ENCODE data around the gene KIF26A. TPM values are rescaled to one million over a fixed set of nuclear protein-coding genes. Genes with fewer than 3 reads are reported as not detected.

Gene KIF26A
- total and polyA plus RNA-seq, 8 donors = 3.6 to 13.2 (median 7.1) TPM

GRCh38 chr14:104175041-104175440, 36.7 kb downstream of the KIF26A start:
- Histone ChIP-seq H3K27ac (no peak overlapping the region), H3K4me3 (no peak overlapping the region), H3K4me1 (no peaks in the 10 kb centered on the region), H3K36me3 (peaks cover 0 to 18% (median 0%) of the 10 kb centered on the region in 3 donors), H3K9me3 (no peaks in the 10 kb centered on the region), H3K27me3 (no peaks in the 10 kb centered on the region)
- FAIRE-seq (no peak), ATAC-seq (no peak), DNase-seq (no peak)
- intact Hi-C loops (cut with DNase I) = no loop called here
- TF ChIP-seq CTCF (IDR thresholded peaks at IDR 0.05) = no peak
- WGBS, 2 donors = 84 to 94% methylated on average over 33 to 35 of the region's 35 CpGs

- TF ChIP-seq CTCF (IDR thresholded peaks at IDR 0.05) = no peak
- WGBS, 2 donors = 87 to 93% methylated on average over 22 to 26 of the region's 26 CpGs
- FAIRE-seq (no peak), DNase-seq (no peak), ATAC-seq (no peak)
- intact Hi-C loops (cut with DNase I) = no loop called here
- Histone ChIP-seq H3K4me1 (no peaks in the 10 kb centered on the region), H3K36me3 (peaks cover 0 to 18% (median 0%) of the 10 kb centered on the region in 3 donors), H3K9me3 (no peaks in the 10 kb centered on the region), H3K27me3 (no peaks in the 10 kb centered on the region), H3K4me3 (no peak overlapping the region), H3K27ac (no peak overlapping the region)
Measured at GRCh38 chr14:104175811-104176210, 37.4 kb downstream of the KIF26A start.

- no peak for DNase-seq
- H3K9me3 ChIP-seq = no peaks in the 10 kb centered on the region
- no peaks in the 10 kb centered on the region for H3K4me1 ChIP-seq
- H3K27ac ChIP-seq = no peak overlapping the region
- peaks cover 0 to 18% (median 0%) of the 10 kb centered on the region in 3 donors for H3K36me3 ChIP-seq
- H3K27me3 ChIP-seq = no peaks in the 10 kb centered on the region
- intact Hi-C loops (cut with DNase I) = no loop called here
- H3K4me3 ChIP-seq = no peak overlapping the region
- no peak for FAIRE-seq
- 76 to 89% methylated on average over 19 to 25 of the region's 25 CpGs for whole genome bisulfite sequencing, 2 donors
- no peak for ATAC-seq
- TF ChIP-seq CTCF (IDR thresholded peaks at IDR 0.05) = no peak
Measured at GRCh38 chr14:104176611-104177010, 38.2 kb downstream of the KIF26A start.

DNA sequence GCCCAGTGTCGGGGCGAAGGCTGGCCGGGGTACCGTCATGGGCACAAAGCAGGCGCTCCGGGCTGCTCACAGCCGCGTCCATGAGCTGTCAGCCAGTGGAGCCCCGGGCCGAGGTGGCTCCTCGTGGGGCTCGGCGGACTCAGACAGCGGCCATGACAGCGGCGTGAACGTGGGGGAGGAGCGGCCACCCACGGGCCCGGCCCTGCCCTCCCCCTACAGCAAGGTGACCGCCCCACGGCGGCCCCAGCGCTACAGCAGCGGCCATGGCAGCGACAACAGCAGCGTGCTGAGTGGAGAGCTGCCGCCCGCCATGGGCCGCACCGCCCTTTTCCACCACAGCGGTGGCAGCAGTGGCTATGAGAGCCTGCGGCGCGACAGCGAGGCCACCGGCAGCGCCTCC, 39.0 kb downstream of the KIF26A start:
- TF ChIP-seq CTCF (IDR thresholded peaks at IDR 0.05) = no peak
- no peak overlapping the region for H3K27ac ChIP-seq
- H3K36me3 ChIP-seq = peaks cover 0 to 18% (median 0%) of the 10 kb centered on the region in 3 donors
- no peaks in the 10 kb centered on the region for H3K4me1 ChIP-seq
- no peaks in the 10 kb centered on the region for H3K27me3 ChIP-seq
- DNase-seq = no peak
- no peak for ATAC-seq
- H3K9me3 ChIP-seq = no peaks in the 10 kb centered on the region
- H3K4me3 ChIP-seq = no peak overlapping the region
- intact Hi-C loops (cut with DNase I) = no loop called here
- no peak for FAIRE-seq
- 93 to 95% methylated on average over 31 to 38 of the region's 38 CpGs for WGBS, 2 donors

DNA sequence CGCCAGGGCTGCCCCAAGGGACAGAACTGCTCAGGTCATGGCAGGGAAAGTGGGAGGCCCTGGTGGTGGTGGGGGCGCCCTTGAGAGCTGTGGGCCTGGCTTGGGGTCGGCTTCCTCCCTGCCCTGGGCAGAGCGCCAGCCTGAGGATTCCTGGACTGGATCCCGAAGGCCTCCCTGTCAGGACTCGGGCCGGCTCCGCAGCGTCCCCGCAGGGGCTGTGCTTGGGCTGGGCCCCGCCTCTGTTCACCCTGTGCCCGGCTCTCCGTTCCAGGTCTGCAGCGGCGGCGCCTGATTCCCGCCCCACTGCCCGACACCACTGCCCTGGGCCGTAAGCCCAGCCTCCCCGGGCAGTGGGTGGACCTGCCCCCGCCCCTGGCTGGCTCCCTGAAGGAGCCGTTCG, 39.9 kb downstream of the KIF26A start:
- Histone ChIP-seq H3K27ac (no peak overlapping the region), H3K36me3 (peaks cover 0 to 18% (median 0%) of the 10 kb centered on the region in 3 donors), H3K4me1 (no peaks in the 10 kb centered on the region), H3K27me3 (no peaks in the 10 kb centered on the region), H3K9me3 (no peaks in the 10 kb centered on the region), H3K4me3 (no peak overlapping the region)
- intact Hi-C loops (cut with DNase I) = no loop called here
- WGBS, 2 donors = 74 to 86% methylated on average over 23 of the region's 23 CpGs
- ATAC-seq (peak in 1 of 4 donors; percentile 45), DNase-seq (peak in 2 of 6 donors; percentile 65 to 78), FAIRE-seq (no peak)
- TF ChIP-seq CTCF (IDR thresholded peaks at IDR 0.05) = no peak
